WI38 (cell line): Measurements from ENCODE around the gene BCL11A.

Experiments
- H3K4me3 ChIP-seq: 2 replicates; pipeline ENCODE4 v1.5.1; 2011; ENCODE audit warnings: low read depth, mild to moderate bottlenecking, control low read depth, low read length
- CTCF ChIP-seq: IDR thresholded peaks from 2 replicates; pipeline ENCODE4 v1.5.1; 2012; ENCODE audit warnings: low read depth, mild to moderate bottlenecking, control low read depth, low read length

Gene BCL11A

GRCh38 chr2:60505880-60506260 is 47.6 kb downstream of the BCL11A start:
- no peak for TF ChIP-seq CTCF
- H3K4me3 ChIP-seq, result no peak overlapping the region

- H3K4me3 ChIP-seq, result no peak overlapping the region
- no peak for TF ChIP-seq CTCF
Observed at GRCh38 chr2:60505240-60505879, 48.1 kb downstream of the BCL11A start.

GRCh38 chr2:60504049-60504448 is 49.4 kb downstream of the BCL11A start:
- H3K4me3 ChIP-seq, result no peak overlapping the region

GRCh38 chr2:60502144-60502543 is 51.3 kb downstream of the BCL11A start:
- H3K4me3 ChIP-seq, result no peak overlapping the region
- no peak for TF ChIP-seq CTCF

More at GRCh38 chr2:60504049-60504448, 49.4 kb downstream of the BCL11A start:
- no peak for TF ChIP-seq CTCF

GRCh38 chr2:60500861-60501260 is 52.6 kb downstream of the BCL11A start:
- no peak overlapping the region for H3K4me3 ChIP-seq
- TF ChIP-seq CTCF, result no peak

- no peak overlapping the region for H3K4me3 ChIP-seq
- no peak for TF ChIP-seq CTCF
Observed at GRCh38 chr2:60499651-60500265, 53.7 kb downstream of the BCL11A start.

GRCh38 chr2:60498816-60499429 is 54.5 kb downstream of the BCL11A start:
- H3K4me3 ChIP-seq, result no peak overlapping the region
- TF ChIP-seq CTCF, result no peak
